GM21825 (cell line): ENCODE data around the gene ME2.
A peak's percentile ranks its signal among the peaks of the same experiment; 100 is the strongest.
"Not testable (repeated sequence)": the region's sequence is repeated elsewhere in the genome, so short reads cannot be mapped to it uniquely, and the experiment has no call there.

ENCODE experiments used
- ATAC-seq: cut with Tn5 transposase; IDR thresholded peaks from one replicate; pipeline ENCODE4 v1.9.1; 2021; ENCODE audit warnings: mild to moderate bottlenecking, moderate library complexity; ENCODE audit not compliant: unreplicated experiment

The ME2 gene

DNA sequence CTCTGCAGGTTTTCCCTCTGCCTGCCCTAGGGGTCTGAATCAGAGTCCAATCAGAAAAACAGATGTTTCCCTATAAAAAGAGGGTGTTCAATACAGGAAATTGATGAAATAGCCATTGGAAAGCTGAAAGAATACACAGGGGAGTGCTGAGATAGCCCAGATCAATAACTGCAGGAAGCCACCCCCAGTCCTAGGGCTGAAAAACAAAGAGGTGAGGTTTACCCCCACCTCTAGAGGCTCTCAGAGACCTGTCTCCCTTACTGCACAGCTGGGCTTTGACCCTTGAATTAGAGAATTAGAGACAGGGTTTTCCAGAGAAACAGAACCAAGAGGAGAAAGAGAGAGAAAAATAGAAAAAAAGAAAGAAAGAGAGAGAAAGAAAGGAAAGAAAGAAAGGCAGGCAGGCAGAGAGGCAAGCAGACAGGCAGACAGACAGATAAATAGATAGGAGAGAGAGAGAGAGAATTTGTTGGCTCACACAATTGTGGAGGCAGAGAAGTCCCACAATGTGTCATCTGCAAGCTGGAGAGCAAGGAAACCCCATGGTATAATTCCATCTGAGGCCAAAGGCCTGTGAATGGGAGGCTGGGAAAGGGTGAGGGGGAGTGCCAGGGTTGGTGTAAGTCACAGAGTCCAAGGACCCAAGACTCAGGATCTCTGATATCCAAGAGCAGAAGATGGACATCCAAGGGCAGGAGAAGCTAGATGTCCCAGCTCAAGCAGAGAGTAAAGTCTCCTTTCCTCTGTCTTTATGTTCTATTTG is 18.9 kb upstream of the ME2 start:
- ATAC-seq: no peak

DNA sequence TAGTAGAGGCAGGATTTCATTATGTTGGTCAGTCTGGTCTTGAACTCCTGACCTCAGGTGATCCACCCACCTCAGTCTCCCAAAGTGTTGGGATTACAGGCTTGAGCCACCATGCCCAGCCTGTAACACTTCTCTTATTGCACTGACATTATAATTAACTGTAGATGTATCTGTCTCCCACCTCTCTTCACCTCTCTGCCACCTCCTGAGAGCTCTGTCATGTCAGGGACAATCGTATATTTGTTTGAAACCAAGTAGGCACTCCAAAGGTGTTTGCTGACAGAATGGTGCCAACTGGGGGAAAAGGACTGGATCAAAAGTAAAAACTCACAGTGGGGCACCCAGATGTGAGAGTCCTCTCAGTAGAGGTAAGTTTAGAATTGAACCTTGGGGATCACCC is 17.3 kb upstream of the ME2 start:
- ATAC-seq: no peak

DNA sequence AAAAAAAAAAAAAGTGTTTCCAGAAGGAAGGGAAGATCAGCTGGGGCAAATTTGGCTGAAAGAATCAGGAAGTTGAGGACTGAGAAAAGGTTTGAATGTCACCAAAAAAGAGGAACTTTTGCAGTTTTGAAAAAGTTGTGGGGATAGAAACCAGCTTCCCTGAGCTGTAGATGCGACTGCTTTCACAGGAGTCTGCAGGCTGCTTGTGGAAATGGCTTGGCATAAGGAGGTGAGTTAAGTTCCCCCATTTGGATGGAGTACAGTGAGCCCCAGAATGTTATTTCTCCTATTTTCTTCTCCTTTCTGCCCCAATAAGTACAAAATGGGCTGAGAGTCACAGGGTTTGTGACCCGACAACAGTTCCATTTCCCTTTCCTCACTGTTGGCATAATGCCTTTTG is 16.5 kb upstream of the ME2 start:
- no peak for ATAC-seq

DNA sequence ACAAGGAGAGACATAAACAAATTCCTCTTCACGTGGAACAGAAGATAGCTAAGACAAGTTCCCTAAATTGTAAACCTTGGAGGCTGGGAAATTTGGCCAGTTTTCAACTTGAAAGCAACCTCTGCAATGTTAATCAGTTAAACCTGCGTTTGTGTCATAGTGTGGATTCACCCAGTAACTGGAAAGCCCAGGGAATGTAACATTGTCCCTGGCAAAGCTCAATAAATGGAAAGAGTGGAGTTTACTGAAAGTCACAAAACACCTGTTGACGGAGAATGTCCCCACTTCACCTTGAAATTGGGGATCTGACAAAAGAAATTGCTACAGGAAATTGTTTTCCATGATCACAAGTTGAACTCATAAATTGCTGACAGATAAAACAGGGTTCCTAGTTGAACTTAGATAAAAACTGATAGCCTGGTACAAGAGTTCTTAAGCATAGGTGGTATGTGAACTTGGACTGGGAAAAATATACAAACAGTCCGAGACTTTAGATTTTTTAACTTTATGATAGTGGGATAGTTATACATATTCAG is 15.0 kb upstream of the ME2 start:
- no peak for ATAC-seq

DNA sequence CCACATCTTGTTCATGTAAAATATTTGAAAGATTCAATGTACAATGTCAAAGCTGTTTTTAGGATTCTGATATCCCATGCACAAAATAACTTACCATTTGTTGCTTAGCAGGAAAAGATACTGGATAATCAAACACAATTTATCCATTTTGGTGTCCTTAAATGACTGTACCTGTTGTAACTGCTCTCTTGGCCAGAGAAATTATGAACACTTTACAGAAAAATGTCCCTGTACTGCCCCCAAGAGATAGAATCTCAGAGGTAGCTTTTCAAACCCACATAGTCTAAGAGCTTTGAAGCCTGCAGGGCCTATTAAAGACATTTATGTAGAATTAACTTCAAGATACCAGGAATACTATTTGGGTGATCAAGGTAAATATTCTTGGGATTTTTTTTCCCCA is 12.2 kb upstream of the ME2 start:
- ATAC-seq: no peak

DNA sequence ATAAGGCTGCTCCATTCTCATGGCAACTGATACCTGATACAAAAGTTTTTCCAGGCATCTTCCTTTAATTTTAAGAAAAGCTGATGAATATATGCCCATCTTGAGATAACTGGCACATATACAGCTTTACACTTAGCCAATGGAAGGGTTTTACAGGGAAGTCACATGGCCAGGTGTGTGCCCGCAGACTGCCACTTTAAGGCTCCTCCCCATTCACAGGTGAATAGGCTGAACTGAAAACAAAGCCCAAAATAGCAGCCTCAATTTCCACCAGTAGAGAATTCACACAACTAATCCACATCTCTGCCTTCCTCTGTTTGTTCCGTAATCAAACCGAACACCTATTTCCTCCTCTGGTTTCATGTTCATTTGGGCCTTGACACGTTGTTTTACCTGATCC is 9.8 kb upstream of the ME2 start:
- ATAC-seq: no peak

DNA sequence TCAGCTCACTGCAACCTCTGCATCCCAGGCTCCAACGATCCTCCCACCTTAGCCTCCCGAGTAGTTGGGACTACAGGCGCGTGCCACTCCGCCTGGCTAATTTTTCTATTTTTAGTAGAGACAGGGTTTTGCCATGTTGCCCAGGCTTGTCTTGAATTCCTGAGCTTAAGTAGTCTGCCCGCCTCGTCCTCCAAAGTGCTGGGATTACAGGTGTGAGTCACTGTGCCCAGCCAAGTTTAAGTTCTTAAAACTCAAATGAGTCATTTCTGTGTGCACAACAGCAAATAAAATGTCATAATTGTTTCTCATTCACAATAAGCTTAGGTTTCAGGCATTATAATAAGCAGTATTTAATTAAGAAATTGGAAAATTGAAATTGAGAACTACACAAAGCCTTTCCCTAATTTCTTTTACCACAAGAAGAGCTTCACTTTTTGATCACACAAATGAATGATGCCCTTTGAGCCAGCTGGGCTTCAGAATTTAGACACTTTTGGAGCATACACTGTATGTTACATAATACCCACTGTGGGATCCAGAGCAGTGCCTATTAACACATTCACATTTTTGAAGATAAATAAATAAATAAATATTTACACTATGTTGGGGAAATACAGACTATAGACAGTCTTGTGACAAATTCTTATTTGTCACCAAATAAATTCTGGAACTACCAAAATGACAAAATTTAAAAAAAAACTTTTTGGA is 8.6 kb upstream of the ME2 start:
- ATAC-seq: no peak

DNA sequence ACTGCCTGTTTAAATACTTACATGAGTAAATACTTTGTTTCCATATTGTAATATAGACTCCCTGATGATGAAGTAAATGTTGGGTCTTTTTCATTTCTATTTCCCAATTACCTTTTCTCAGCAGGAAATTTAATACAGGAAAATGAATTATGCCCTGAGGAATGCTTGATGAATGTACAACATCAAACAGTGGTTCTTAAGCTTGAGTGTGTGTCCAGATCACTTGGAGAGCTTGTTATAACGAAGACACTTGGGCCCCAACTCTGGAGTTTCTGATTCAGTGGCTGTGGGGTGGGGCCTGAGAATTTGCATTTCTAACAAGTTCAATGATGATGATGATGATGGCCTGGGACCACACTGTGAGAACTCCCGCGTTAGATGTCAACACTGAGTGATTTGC is 7.1 kb upstream of the ME2 start:
- no peak for ATAC-seq

DNA sequence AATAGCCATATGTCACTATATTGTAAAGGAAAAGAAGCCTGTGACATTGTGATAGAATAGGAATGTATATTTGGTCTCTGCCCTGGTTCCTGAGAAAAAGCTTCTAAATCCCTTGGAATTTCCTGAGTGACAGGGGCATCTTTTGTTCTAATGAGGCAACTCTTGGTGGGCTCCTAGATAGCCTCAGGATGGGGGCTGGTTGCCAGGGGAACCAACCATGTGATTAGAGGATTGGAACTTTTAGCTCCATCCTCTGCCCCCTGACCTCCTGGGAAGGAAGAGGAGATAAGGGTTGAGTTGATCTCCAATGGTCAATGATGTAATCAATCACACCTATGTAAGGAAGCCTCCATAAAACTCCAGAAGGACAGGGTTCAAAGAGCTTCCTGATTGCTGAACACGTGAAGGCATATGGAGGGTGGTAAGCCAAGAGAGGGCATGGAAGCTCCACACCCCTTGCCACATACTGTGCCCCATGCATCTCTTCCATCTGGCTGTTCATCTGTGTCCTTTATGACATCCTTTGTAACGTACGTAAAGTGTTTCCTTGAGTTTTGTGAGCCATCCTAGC is 2.9 kb upstream of the ME2 start:
- no peak for ATAC-seq

DNA sequence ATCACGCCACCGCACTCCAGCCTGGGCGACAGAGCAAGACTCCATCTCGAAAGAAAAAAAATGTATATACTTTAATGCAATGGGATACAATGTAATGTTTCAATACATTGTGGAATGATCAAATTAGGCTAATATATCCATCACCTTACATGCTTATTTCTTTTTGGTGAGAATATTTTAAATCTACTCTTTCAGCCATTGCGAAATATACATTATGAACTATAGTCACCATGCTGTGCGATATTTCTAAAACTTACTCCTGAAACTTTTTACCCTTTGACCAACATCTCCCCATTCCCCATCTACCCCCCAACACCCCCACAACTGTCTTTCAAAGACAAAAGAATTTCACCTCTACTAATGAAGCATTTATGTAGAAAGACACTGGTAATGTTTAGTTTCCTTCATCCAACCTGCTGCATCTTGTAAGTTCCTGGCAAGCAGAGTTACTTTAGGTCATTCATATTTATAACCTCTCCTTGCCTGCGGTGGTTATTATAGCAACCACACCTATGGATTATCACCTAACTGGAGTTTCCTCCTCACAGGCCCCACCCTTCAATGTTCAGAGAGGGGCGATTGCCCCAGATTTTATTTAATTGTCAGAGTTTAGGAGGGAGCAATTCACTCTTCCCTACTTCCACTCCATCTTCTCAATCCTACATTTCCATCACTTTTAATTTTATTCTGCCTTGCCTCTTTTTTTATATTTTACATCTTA is 1.2 kb upstream of the ME2 start:
- ATAC-seq: no peak

DNA sequence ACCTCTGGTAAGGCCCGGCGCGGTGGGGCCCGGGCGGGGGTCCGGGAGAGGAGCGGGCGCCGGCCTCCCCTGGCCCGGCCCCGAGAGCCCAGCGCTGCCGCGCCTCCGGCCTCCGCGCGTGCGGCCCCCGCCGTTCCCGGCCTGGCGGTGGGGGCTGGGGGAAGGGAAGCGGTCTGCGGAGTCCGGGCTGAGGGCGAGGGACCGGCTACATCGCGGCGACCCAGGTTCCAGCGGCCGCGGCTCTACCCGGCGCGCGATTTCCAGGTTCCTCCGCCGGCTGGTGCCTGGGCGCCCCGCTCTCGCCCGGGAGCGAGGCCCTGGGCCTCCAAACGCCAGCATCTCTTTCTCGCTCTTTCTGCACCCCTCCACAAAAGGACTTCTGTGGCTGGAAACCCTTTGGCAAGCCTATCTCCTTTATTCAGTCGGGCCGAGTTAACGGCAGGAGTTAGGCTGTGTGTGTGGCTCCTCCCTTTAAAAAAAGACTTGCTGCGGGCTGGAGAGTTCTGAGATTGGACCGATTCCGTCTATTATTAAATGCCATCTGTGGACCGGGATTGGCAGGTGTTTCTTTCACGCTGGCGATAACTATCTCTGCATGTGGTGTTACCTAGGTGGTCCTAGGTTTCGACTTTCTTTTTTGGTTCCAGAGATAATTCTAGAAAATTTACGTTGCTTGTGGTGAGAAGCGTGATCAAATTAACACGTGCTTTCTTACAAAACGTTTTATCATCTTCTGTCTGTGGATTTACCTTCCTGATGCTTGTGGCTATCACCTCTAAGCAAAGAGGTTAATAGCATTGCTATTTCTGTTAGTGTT is 592 bp downstream of the ME2 start:
- peak; percentile 3 for ATAC-seq

DNA sequence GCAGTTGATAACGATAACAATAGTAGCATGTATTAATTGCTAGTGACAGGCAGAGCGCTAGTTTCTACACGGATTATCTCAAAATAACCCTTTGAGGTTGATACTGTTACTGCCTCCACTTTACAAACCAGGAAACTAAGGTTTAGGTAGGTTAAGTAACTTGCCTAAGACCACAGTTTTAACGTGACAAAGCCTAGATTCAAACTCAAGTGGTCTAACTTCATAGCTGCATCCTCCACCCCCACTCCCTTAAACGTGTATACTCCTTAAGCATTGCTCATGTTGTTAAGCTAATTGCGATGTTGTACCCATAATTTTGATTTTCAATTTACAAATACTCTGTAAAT is 1.2 kb downstream of the ME2 start:
- ATAC-seq: no peak

DNA sequence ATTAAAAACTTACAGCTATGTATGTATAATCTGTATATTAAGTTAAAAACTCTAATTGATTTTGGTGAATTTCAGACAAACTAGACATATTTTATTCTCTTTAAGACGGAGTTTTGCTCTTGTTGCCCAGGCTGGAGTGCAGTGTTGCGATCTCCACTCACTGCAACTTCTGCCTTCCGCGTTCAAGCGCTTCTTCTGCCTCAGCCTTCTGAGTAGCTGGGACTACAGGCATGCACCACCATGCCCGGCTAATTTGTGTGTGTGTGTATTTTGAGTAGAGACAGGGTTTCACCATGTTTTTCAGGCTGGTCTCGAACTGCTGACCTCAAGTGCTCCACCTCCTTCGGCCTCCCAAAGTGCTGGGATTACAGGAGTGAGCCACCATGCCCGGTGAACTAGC is 2.0 kb downstream of the ME2 start:
- ATAC-seq: not testable (repeated sequence)

DNA sequence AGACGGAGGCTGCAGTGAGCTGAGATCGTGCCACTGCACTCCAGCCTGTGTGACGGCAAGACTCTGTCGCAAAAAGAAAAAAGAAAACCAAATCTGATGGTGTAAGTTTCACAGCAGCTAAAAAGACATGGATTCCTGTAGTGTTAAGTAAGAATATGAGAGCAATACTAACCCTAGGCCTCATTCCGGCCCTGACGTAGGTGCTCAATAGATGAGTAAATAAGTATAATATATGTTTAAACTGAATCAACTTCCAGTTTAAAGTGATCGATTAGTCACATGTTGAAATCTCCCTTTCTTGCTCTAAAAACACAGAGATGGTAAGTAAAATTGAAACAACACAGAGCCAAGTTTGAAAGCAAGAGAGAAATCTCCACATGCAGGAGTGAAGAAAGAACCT is 8.0 kb downstream of the ME2 start:
- no peak for ATAC-seq

DNA sequence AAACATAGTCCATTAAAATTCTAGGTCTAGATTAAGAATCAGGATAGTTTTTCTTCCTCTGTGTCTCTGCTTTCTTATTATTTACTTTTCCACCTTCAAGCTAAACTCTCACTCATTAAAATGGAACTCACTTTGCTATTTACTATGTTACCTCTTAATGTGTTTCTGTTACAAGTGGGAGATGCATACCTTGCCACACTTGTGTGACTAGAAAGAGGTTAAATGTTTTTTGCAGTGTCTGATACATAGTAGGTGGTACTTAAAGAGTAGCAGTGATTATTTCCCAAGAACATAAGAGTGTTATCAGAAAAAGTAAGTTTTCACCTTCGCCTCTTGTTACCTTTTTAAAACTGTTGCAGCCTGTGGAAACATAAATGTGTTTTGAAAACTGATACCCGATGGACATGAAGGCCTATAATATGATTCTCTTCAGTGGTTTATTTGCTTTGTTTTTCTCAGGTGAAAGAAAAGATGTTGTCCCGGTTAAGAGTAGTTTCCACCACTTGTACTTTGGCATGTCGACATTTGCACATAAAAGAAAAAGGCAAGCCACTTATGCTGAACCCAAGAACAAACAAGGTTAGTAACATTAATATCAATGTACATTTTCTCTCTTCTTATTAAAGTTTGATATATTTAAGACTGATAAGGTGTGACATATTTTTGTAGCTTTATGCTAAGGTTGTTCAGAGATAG is 16.6 kb downstream of the ME2 start:
- ATAC-seq: no peak

DNA sequence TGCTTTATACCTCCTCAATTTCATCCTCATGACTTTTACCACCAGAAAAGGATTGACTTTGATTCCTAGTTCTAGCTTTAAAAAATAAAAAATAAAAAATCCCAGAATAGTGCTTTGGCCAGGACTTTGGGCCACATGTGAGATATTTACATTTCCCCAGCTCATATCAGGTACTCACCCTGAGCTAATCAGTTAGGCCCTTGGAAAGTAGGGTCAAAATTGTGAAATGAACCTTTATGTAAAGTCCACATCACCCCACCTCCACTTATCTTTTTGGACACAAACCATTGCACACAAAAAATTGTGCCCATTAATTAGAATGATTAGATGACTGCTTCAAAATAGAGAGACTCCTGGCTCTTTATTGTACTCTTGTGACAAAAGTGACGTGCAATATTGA is 17.2 kb downstream of the ME2 start:
- no peak for ATAC-seq

DNA sequence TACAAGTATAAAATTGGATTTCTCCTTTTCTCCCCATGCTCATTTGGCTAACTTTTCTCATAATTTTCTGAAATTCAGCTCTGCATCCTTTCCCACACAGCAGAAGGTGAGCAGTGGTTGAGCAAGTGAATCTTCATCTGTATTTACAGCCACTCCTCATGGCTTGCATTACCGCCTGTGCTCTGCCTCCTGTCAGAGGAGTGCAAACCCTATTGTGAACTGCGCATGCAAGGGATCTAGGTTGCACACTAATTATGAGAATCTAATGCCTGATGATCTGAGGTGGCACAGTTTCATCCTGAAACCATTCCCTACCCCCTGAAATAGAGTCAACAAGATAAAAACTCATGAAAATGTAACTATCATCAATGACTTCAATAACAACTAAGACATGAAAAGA is 20.0 kb downstream of the ME2 start:
- ATAC-seq: no peak

DNA sequence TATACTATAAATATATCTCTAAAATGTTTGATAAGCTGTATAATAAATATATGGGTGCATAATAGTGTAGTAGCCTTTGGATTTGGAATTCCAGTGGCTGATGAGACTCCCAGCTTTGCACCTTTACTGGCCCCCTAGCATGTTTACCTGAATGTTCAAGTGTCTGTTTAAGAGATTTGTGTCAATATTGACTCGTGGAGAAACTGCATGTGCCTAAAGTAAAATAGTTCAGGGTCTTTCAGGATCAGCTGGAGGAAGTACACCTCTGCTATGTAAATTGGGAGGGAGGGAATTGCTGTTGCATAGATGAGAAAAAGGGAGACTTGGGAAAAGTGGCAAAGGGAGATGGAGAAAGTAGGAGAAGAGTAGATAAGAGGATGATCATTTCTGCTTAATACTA is 23.9 kb downstream of the ME2 start:
- no peak for ATAC-seq

DNA sequence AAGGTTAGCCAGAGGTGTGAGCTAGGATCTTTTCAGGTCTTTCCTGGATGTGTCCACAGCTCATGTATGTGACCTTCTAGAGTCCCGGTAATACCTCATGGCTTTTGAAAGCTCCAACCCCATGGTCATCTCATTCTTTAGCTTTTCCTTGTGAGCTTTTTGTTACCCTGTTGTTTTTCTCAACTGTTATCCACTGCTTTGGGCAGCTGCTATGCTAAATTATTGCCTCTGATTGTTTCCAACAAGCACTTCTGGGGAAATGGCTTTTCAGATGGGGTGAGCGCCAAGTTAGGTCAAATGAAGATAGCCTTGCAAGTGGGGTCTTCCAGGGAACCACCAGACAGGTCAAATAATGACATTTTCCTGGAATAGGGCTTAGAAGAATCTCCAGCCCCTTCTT is 27.9 kb downstream of the ME2 start:
- ATAC-seq: no peak

DNA sequence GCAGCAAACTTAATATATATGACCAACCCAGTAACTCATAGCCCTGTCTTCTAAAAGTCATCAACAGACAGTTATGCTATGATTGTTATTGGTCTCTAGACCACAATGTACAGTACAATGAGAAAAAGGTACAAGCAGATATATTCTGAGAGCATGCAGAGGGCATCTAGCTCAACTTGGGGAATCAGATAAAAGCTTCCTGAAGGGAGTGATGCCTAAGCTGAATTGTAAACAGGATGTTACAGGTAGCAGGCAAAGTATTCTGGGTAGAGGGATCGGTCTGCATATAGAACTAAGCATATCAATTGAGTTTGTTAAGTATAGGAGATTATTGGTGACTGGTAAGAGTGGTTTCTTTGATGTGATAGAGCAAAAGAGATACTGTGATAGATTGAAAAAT is 30.3 kb downstream of the ME2 start:
- ATAC-seq: no peak
